SK-N-SH treated with all-trans-retinoic acid at 6 μM for 48 hours (cell line): Measurements from ENCODE around the gene TMEFF2.

ENCODE experiments used
- ATAC-seq: fragments of 200-7000 bp; cut with Tn5 transposase; 3 replicates; pipeline ENCODE4 v1.9.1; 2020; ENCODE audit warnings: mild to moderate bottlenecking, moderate library complexity
- ARNTL ChIP-seq: fragments of 450-650 bp; formaldehyde crosslinking; IDR thresholded peaks from 2 replicates; pipeline ENCODE4 v1.5.0; 2020; ENCODE audit warnings: low read depth, mild to moderate bottlenecking, moderate library complexity, borderline replicate concordance
- BACH2 ChIP-seq: fragments of 250-450 bp; sonication (Bioruptor Pico); IDR thresholded peaks from 2 replicates; pipeline ENCODE4 v1.9.0; 2021; ENCODE audit warnings: mild to moderate bottlenecking, borderline replicate concordance
- CREB5 ChIP-seq: fragments of 250-450 bp; sonication (Bioruptor Pico); IDR thresholded peaks from 2 replicates; pipeline ENCODE4 v1.5.1; 2020; ENCODE audit warnings: low read depth, mild to moderate bottlenecking, moderate library complexity
- CSDC2 ChIP-seq: fragments of 250-450 bp; sonication (Bioruptor Pico); IDR thresholded peaks from 2 replicates; pipeline ENCODE4 v1.5.0; 2020; ENCODE audit warnings: mild to moderate bottlenecking, moderate library complexity
- CSRNP3 ChIP-seq: fragments of 250-450 bp; sonication (Bioruptor Pico); IDR thresholded peaks from 2 replicates; pipeline ENCODE4 v1.5.1; 2021; ENCODE audit warnings: mild to moderate bottlenecking, moderate library complexity
- ESRRG ChIP-seq: fragments of 250-450 bp; sonication (Bioruptor Pico); IDR thresholded peaks from 2 replicates; pipeline ENCODE4 v1.6.1; 2021; ENCODE audit warnings: mild to moderate bottlenecking
- GLIS3 ChIP-seq: fragments of 250-450 bp; sonication (Bioruptor Pico); IDR thresholded peaks from 2 replicates; pipeline ENCODE4 v1.5.0; 2020; ENCODE audit warnings: mild to moderate bottlenecking, moderate library complexity
- ISL1 ChIP-seq: fragments of 250-450 bp; sonication (Bioruptor Pico); IDR thresholded peaks from 2 replicates; pipeline ENCODE4 v2.1.2; 2022; ENCODE audit warnings: mild to moderate bottlenecking, moderate library complexity
- OSR1 ChIP-seq: fragments of 250-450 bp; sonication (Bioruptor Pico); IDR thresholded peaks from 2 replicates; pipeline ENCODE4 v1.8.0; 2022; ENCODE audit warnings: moderate library complexity, mild to moderate bottlenecking, inconsistent platforms
- PATZ1 ChIP-seq: fragments of 250-450 bp; sonication (Bioruptor Pico); IDR thresholded peaks from 2 replicates; pipeline ENCODE4 v1.8.0; 2020; ENCODE audit warnings: mild to moderate bottlenecking, moderate library complexity, borderline replicate concordance
- POU6F1 ChIP-seq: fragments of 250-450 bp; sonication (Bioruptor Pico); IDR thresholded peaks from 2 replicates; pipeline ENCODE4 v1.8.0; 2021; ENCODE audit warnings: low read depth, mild to moderate bottlenecking, moderate library complexity, borderline replicate concordance
- PPARA ChIP-seq: fragments of 250-450 bp; sonication (Bioruptor Pico); IDR thresholded peaks from 2 replicates; pipeline ENCODE4 v1.5.0; 2020; ENCODE audit warnings: mild to moderate bottlenecking, borderline replicate concordance
- RARB ChIP-seq: fragments of 250-450 bp; sonication (Bioruptor Pico); IDR thresholded peaks from 2 replicates; pipeline ENCODE4 v1.8.0; 2021; ENCODE audit warnings: mild to moderate bottlenecking, moderate library complexity
- SNAI2 ChIP-seq: fragments of 250-450 bp; sonication (Bioruptor Pico); IDR thresholded peaks from 2 replicates; pipeline ENCODE4 v1.5.0; 2020; ENCODE audit warnings: mild to moderate bottlenecking, moderate library complexity
- TCF4 ChIP-seq: fragments of 250-450 bp; sonication (Bioruptor Pico); IDR thresholded peaks from 2 replicates; pipeline ENCODE4 v1.8.0; 2021; ENCODE audit warnings: mild to moderate bottlenecking, moderate library complexity, borderline replicate concordance
- TOX ChIP-seq: fragments of 250-450 bp; sonication (Bioruptor Pico); IDR thresholded peaks from 2 replicates; pipeline ENCODE4 v1.8.0; 2021; ENCODE audit warnings: mild to moderate bottlenecking, moderate library complexity, borderline replicate concordance
- ZC3H10 ChIP-seq: fragments of 250-450 bp; sonication (Bioruptor Pico); IDR thresholded peaks from 2 replicates; pipeline ENCODE4 v1.5.1; 2021; ENCODE audit warnings: mild to moderate bottlenecking, moderate library complexity
- ZFP3 ChIP-seq: fragments of 250-450 bp; sonication (Bioruptor Pico); IDR thresholded peaks from 2 replicates; pipeline ENCODE4 v1.5.0; 2020; ENCODE audit warnings: mild to moderate bottlenecking, moderate library complexity
- ZFP30 ChIP-seq: fragments of 450-650 bp; formaldehyde crosslinking; IDR thresholded peaks from 2 replicates; pipeline ENCODE4 v1.5.0; 2022; ENCODE audit warnings: mild to moderate bottlenecking, moderate library complexity
- ZNF565 ChIP-seq: fragments of 450-650 bp; formaldehyde crosslinking; conservative IDR thresholded peaks from 2 replicates; pipeline ENCODE4 v1.5.0; 2020; ENCODE audit warnings: low read depth, mild to moderate bottlenecking, moderate library complexity
- ZNF70 ChIP-seq: fragments of 450-650 bp; formaldehyde crosslinking; IDR thresholded peaks from 2 replicates; pipeline ENCODE4 v1.5.0; 2020; ENCODE audit warnings: mild to moderate bottlenecking, moderate library complexity
- ZNF8 ChIP-seq: fragments of 450-650 bp; formaldehyde crosslinking; IDR thresholded peaks from 2 replicates; pipeline ENCODE4 v1.5.0; 2020; ENCODE audit warnings: mild to moderate bottlenecking, moderate library complexity

Gene TMEFF2

GRCh38 chr2:192047315-192048107 lies 147.2 kb downstream of the TMEFF2 start:
- no peak for ATAC-seq
- no peak for TF ChIP-seq RARB (CRISPR knock-in tag)

GRCh38 chr2:192044496-192044895 lies 150.2 kb downstream of the TMEFF2 start:
- no peak for TF ChIP-seq POU6F1
- no peak for ATAC-seq

GRCh38 chr2:192043216-192043870 lies 151.4 kb downstream of the TMEFF2 start:
- ATAC-seq, result no peak
- no peak for TF ChIP-seq CREB5
- TF ChIP-seq SNAI2, result no peak
- TF ChIP-seq TOX (CRISPR knock-in tag), result no peak
- TF ChIP-seq PPARA (CRISPR knock-in tag), result no peak
- TF ChIP-seq ISL1, result no peak
- TF ChIP-seq CSRNP3 (CRISPR knock-in tag), result no peak
- no peak for TF ChIP-seq ZNF565 (CRISPR knock-in tag)
- no peak for TF ChIP-seq ZC3H10 (CRISPR knock-in tag)
- no peak for TF ChIP-seq TCF4
- no peak for TF ChIP-seq CSDC2 (CRISPR knock-in tag)
- TF ChIP-seq ESRRG, result no peak
- TF ChIP-seq ARNTL, result no peak
- no peak for TF ChIP-seq PATZ1
- no peak for TF ChIP-seq GLIS3 (CRISPR knock-in tag)
- no peak for TF ChIP-seq ZFP30

GRCh38 chr2:192042126-192042525 lies 152.6 kb downstream of the TMEFF2 start:
- ATAC-seq, result no peak
- TF ChIP-seq POU6F1, result no peak
- no peak for TF ChIP-seq CSRNP3 (CRISPR knock-in tag)
- TF ChIP-seq ZFP3 (CRISPR knock-in tag), result no peak
- no peak for TF ChIP-seq GLIS3 (CRISPR knock-in tag)
- TF ChIP-seq BACH2, result no peak
- TF ChIP-seq ZNF8 (CRISPR knock-in tag), result no peak
- TF ChIP-seq ZC3H10 (CRISPR knock-in tag), result no peak
- TF ChIP-seq PPARA (CRISPR knock-in tag), result no peak
- TF ChIP-seq ISL1, result no peak
- no peak for TF ChIP-seq TCF4
- no peak for TF ChIP-seq ZNF70 (CRISPR knock-in tag)
- TF ChIP-seq CSDC2 (CRISPR knock-in tag), result no peak
- no peak for TF ChIP-seq ESRRG
- no peak for TF ChIP-seq OSR1 (CRISPR knock-in tag)
- TF ChIP-seq ARNTL, result no peak
- no peak for TF ChIP-seq CREB5
